IPS DF 4.7 (cell line): ENCODE results near the gene ALDH6A1.

Source experiments
- DNase-seq: peaks from one replicate; pipeline ENCODE4 v3.0.0-alpha.2; 2013; ENCODE audit warnings: low spot score; ENCODE audit errors: extremely low read depth

Gene ALDH6A1

DNA sequence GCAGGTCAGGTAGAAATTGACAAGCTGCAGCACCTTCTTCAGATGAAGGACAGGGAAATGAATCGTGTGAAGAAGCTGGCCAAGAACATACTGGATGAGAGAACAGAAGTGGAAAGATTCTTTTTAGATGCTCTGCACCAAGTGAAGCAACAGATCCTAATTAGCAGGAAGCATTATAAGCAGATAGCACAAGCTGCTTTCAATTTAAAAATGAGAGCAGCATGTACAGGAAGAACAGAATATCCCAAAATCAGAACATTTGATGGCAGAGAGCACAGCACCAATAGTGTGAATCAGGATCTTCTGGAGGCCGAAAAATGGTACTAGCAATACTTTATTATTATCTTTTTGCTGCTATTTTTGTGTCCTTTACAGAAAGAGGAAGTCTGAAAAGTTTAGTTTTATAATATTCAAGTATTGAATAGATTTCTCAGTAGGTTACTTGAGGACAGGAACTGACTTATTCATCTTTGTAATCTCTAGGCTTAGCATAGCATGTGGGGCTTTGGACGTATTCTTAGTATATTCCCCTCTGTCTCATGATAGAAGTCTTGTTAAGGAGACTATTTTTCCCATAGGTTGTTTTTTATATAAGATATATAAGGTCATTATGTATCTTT is 34.3 kb downstream of the ALDH6A1 start:
- DNase-seq = no peak

DNA sequence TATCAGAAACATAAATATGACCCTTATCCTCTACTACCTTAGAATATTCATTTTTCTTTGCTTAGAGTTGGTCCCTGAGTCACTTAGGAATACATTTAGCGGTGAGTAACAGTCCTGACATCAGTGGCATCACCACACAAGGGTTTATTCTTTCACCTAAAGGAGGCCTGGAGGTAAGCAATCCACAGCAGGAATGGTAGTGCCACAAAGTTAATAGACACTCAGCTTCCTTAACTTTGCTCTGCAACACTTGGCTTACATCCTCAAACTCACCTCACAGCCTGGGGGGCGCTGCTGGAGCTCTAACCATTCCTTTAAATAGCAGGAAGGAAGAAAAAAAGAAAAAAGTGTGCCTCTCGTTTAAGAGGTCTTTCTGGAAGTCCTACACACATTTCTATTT is 36.0 kb downstream of the ALDH6A1 start:
- DNase-seq = no peak

DNA sequence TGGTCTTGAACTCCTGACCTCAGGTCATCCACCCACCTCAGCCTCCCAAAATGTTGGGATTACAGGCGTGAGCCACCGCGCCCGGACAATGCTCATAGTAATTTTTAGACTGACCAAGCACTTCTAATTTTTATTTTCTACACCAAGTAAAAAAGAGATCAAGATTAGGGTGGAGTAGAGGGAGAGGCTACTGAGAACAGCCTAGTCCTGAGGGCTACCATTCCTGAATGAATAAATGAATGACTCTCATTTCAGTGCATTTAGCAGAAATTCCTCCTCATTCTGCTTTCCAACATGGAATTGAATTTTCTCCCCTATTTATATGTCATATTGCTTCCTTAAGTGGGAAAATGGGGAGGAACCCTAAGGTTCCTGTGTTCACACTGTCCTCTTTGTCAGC is 38.7 kb downstream of the ALDH6A1 start:
- DNase-seq = no peak

DNA sequence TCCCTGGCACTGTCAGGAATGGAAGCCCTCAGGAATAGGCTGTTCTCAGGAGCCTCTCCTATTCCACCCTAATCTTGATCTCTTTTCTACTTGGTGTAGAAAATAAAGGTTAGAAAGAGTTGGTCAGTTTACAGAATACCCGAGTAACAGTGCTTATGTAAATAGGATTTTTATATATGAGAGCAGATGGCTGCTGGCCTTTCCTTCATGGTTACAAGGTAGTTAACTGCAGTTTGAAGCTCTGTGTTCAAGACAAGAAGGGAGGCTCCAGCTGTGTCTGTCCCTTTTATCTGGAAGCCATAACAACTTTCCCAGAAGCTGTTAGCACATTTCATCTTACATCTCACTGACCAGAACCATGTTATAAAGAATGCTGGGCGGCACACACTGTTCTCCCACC is 42.0 kb downstream of the ALDH6A1 start:
- no peak for DNase-seq

DNA sequence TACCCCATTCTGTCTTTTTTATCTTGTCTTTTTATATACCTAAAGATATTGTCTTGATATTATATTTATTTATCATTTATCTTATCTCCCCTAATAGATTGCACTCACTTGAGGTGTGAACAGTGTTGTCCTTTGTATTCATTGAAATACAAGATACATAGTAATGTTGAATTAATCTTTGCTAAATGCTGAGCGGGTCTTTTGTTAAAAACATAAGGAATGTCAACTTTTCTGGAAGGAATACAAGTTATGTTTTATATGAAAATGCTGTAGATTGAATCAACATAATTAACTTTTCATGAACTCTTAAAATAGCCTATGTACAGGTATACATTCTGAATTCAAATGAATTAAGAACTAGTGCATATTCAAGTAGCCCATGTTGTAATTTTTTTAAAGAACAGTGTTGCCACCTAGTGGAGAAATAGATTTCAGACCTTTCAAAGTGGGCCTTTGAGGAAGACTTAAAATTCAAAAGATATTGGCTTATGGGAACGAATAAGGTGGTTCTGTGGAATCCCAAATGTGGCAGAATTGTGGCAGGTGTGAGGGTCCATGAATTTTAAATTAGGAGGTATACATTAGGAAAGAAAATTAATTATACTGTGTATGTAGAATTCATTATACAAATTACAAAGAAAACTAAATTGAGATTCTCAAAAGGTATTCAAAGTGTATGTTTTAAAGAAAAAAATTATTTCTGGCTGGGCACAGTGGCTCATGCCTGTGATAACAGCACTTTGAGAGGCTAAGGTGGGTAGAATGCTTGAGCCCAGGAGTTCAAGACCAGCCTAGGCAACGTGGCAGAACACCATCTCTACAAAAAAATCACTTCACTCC is 46.0 kb downstream of the ALDH6A1 start:
- DNase-seq = no peak

DNA sequence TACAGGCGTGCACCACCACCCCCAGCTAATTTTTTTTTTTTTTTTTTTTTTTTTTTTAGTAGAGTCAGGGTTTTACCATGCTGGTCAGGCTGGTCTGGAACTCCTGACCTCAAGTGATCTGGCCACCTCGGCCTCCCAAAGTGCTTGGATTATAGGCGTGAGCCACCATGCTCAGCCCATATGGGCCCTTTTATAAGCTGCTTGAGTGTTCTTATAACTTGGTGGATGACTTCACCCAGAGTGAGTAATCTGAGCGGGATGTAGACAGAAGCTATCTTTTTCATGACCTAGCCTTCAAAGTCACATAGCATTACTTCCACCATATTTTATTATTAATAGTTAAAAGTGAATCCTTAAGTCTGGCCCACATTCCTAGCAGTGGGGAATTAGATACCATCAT is 48.7 kb downstream of the ALDH6A1 start:
- DNase-seq = no peak

DNA sequence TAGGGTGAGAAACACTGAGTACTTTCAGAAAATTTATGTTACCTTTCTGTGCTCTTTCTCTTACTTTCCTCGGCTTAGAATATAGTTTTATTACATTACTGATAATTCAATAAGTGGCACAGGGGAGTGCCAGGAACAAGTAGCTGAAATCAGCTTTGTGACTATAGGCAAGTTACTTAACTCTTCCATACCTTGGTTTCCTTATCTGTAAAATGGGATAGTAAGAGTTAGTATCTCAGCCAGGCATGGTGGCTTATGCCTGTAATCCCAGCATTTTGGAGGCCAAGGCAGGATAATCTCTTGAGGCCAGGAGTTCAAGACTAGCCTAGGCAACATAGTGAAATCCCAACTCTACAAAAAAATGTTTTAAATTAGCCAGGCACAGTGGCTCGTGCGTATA is 49.7 kb downstream of the ALDH6A1 start:
- DNase-seq = no peak

DNA sequence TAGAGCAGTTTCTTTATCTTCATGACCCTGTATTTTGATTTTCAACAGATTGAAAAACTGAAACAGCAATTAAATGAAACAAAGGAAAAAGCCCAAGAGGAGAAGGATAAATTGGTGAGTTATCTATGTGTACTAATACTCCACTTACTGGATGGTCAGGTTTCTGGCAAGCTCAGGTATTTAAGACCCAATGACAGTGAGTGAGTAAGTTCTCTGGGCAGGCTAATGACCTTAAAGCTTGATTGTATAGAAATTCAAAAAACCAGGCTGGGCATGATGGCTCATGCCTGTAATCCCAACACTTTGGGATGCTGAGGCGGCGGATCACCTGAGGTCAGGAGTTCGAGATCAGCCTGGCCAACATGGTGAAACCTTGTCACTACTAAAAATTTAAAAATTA is 55.1 kb downstream of the ALDH6A1 start:
- no peak for DNase-seq

DNA sequence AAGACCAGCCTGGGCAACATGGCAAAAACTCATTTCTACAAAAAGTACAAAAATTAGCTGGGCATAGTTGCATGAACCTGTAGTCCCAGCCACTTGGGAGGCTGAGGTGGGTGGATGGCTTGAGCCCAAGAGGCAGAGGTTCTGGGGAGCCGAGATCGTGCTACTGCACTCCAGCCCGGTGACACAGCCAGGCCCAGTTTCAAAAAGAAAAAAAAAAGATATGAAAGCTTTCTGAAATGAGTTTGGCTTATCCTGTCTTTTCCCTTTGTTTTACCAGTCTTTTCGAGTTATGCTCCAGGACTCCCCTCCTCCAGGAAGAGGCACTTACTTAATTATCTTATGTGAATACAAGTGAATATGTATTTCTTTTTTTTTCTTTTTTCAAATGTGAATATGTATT is 61.9 kb downstream of the ALDH6A1 start:
- no peak for DNase-seq

DNA sequence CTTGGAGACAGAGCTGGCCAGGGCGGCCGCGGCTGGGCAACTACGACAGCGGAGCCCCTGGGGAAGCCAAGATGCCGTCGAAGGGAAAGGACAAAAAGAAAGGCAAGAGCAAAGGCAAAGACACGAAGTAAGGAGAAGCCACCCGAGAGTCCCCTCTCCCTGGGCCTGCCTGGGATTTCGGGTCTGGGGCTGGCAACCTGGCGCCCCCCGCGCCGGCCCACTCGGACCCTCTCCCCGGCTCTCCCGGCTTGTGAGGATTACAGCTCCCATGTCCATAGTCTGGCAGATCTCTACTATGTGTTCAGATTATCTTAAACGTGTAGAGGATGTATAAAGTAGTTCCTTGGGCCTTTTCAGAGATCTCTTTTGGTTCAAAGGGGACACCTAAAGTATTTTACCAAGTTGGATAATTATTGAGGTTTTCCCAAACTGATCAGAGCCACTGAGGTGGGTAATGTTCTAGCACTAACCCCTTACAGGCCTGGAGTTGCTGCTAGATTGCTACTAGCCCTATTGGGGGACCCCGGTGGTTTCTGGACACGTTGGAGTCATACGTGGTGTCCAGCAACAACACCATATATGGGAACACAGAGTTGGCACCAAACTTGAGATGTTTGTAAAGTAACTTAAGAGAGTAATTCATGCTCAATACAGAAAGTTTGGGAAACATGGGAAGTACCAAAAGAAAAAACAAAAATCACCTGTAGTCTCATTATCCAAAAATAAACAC is 64.7 kb downstream of the ALDH6A1 start:
- DNase-seq = no peak

DNA sequence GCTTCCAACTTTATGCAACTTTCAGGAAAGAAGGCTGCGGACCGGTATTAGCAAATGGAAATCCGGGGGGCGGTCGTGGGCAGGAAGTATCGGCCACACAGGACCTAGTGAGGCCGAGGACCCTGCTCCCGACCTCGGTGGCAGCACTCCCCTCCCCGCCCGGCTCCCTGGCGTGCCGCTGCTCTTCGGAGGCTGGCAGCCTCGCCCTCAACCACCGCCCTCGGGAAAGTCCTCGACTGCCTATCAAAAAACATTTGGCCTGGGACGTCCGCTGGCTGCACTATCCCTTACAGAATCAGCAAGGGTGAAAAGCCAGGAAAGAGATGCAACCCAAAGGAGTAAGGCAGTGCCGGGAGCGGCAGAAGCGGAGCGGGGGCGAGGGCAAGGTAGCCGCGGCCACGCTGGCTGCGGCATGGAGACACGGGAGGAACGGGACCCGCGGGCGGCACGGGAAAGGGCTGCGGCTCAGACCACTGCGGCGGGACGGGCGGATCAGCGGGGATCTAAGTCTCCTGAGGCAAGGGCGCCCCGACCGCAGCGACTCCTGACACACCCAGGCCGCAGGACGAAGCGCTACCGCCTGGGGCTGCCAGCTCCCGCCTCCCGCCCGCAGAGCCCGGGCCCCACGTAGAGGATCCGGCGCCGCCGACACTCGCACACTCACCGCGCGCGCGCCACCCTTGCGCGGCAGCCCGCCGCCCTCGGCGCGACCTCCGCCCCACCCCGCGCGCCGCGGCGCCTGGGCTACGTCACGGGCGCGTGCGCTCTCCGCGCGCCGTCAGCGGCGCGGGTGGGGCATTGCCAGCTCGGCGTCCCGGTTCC is 65.5 kb downstream of the ALDH6A1 start, which contains the start of the genes BBOF1 and ENTPD5:
BBOF1 (plus strand) TSS at position 764 of the 822 bp plus-strand sequence. CDS start 130 bp downstream, outside the sequence.
ENTPD5 (minus strand) TSS at position 703 of the 822 bp plus-strand sequence. CDS start 31,186 bp downstream, outside the sequence.
- DNase-seq = no peak

DNA sequence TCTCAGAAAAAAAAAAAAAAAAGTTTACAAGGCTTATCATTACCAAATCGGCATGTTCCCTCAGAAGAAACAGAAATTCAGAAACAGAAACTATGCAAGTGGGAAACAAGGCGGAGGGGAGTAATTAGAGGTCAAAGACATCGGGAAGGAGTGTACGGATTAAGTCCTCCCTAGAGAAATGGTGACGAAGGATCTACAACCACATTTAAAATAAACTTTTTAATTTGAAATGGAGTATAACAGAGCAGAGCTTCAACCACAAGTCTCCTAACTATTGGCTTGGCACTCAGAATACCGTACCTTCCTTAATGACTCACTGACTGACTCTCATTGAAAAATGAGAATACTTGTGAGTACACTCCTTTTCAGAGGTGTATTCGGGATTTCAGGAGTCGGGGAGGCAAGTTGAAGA is 66.1 kb downstream of the ALDH6A1 start:
- no peak for DNase-seq

DNA sequence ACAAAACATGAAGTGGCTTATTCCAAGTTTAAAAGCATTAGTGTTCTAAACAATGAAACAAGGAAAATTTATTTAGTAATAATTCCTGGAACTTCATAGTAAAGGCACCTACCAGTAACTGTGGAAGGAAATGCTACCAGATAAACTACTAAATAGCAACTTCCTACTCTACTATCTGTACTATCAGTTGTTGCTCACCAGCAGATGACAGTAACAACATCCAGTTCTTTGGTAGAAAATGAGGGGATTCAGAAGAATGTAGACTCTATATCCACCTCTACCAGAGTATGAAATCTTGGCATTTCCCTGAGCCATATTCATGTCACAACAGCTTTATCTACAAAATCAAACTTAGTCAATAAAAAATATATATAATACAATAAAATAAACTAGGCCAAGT is 68.3 kb downstream of the ALDH6A1 start:
- no peak for DNase-seq

DNA sequence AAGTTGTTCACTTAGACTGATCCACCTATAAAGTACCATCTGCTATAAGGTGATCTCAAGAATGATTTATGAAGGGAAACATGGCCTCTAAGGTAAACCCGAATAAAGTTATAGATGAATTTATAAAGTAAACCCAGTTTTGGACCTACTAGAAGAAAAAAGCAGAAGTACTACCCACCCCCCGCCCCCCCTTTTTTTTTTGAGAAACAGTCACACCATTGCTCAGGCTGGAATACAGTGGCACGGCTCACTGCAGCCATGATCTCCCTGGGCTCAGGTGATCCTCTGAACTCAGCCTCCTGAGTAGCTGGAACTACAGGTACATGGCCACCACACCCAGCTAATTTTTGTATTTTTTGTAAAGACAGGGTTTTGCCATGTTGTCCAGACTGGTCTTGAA is 69.1 kb downstream of the ALDH6A1 start:
- no peak for DNase-seq

DNA sequence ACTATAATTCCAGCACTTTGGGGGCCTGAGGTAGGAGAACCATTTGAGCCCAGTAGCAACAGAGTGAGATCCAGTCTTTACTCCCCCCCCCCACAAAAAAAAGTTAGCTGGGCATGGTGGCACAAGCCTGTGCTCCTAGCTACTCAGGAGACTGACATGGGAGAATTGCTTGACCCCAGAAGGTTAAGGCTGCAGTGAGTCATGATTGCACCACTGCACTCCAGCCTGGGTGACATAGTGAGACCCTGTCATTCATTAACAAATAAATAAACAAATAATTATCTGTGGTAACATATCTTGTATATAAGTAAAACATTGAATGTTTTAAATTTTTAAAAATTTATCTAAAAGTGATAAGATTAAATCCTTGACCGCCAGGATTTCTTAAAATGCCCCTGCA is 70.0 kb downstream of the ALDH6A1 start:
- no peak for DNase-seq

DNA sequence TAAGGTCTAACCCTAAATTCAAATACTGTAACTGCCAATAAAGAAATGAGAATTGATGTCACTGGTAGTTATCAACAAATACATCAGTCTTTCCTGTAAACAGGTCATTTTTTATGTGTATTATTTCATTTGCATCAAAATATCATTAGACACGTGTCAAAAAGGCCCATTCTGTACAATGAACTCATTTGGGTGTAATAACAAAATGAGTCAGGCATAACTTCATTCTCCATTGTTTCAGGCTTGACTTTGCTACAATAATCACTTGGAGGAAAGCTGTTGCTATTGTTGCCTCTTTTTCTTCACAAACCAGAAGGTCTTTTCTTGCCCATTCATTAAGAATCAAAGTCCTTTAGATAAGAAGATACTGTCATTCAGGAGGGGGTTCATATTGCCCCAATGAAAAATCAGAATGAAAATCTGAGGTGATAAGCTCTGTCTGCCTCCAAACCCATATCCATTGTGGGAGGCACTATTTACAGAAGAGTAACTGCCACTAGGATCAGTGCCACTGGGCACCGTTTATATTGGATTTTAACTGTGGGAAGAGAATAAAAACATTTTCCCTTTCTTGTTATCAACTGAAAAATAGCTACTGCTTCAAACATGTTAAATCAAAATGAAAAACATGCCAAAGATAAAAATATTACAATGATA is 75.3 kb downstream of the ALDH6A1 start:
- no peak for DNase-seq
